ENCODE data around the gene PTPN11.

GRCh38 chr12:112533528-112533927, 114.8 kb downstream of the PTPN11 start:
- TF ChIP-seq, protein P1, sequence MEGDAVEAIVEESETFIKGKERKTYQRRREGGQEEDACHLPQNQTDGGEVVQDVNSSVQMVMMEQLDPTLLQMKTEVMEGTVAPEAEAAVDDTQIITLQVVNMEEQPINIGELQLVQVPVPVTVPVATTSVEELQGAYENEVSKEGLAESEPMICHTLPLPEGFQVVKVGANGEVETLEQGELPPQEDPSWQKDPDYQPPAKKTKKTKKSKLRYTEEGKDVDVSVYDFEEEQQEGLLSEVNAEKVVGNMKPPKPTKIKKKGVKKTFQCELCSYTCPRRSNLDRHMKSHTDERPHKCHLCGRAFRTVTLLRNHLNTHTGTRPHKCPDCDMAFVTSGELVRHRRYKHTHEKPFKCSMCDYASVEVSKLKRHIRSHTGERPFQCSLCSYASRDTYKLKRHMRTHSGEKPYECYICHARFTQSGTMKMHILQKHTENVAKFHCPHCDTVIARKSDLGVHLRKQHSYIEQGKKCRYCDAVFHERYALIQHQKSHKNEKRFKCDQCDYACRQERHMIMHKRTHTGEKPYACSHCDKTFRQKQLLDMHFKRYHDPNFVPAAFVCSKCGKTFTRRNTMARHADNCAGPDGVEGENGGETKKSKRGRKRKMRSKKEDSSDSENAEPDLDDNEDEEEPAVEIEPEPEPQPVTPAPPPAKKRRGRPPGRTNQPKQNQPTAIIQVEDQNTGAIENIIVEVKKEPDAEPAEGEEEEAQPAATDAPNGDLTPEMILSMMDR (conservative IDR thresholded peaks at IDR 0.05; ENCODE audit: low read length), result no peak
- TF ChIP-seq EZH2phosphoT487 (IDR thresholded peaks at IDR 0.05; ENCODE audit: borderline replicate concordance), result no peak
